NT2/D1 (cell line): ENCODE measurements around the gene FOXS1.

ENCODE experiments used
- SUZ12 ChIP-seq: IDR thresholded peaks from 2 replicates; pipeline ENCODE4 v1.6.1; 2011; ENCODE audit not compliant: insufficient read length, insufficient read depth; ENCODE audit errors: extremely low read depth
- ZNF274 ChIP-seq: IDR thresholded peaks from 2 replicates; pipeline ENCODE4 v1.6.1; 2011; ENCODE audit warnings: mild to moderate bottlenecking, low read depth, low read length

DNA sequence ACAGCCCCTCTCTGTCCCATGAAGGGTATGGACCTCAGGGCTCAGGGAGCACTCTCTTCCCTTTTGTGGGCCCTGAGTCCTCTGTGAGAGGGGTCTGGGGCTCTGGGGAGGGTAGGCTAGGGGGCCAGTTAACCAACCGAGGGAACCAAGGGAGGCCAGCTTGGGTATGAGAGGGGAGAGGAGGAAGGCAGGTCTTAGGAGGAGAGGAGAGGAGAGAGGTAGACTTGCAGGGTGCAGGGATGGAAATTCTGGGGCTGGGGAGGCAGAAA lies 24.2 kb upstream of the FOXS1 start:
- no peak for TF ChIP-seq SUZ12
- no peak for TF ChIP-seq ZNF274
